ENCODE measurements around the gene GLRX3. TPM values are rescaled to one million over a fixed set of nuclear protein-coding genes. Genes with fewer than 3 reads are reported as not detected.

GLRX3 gene
- polyA plus RNA-seq, 1 of the 3 experiments (the other 2 are of a cell fraction) = 93.8 TPM

DNA sequence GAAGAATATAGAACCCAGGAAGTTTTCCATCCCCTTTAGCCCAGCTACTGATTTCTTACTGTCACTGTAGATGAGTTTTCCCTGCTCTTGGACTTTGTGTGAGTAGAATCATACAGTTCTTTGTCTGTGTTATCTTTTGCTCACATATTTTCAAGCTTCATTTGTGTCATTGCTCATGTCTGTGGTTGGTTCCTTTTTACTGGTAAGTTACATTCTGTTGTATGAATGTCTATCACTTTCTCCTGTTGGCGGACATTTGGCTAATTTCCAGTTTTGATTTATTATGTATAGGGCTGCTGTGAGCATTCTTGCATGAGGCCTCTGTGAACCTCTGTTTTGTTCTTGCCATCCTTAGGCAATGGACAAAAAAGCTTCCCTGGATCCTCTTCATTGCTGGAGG, 5.3 kb downstream of the GLRX3 start:
- TF ChIP-seq EZH2phosphoT487 (IDR thresholded peaks at IDR 0.05; ENCODE audit: borderline replicate concordance, low read depth) (no peak), EP300 (IDR thresholded peaks at IDR 0.05; ENCODE audit: borderline replicate concordance in 1 of 2, low read depth in 1 of 2, low read length in 1 of 2) (no peak), MEF2A (IDR thresholded peaks at IDR 0.05; ENCODE audit: borderline replicate concordance, low read depth) (no peak), NFIC (IDR thresholded peaks at IDR 0.05; ENCODE audit: borderline replicate concordance) (no peak), RXRA (IDR thresholded peaks at IDR 0.05; ENCODE audit: borderline replicate concordance, low read depth) (no peak), TEAD4 (IDR thresholded peaks at IDR 0.05; ENCODE audit: borderline replicate concordance, insufficient read depth) (no peak), YY1 (IDR thresholded peaks at IDR 0.05; ENCODE audit: low read depth) (no peak), FOSL2 (IDR thresholded peaks at IDR 0.05; ENCODE audit: borderline replicate concordance, low read depth) (no peak), JUND (IDR thresholded peaks at IDR 0.05) (no peak), SMC3 (IDR thresholded peaks at IDR 0.05; ENCODE audit: low read depth, low read length) (no peak), CHD2 (IDR thresholded peaks at IDR 0.05; ENCODE audit: low read length, partially characterized antibody) (no peak), SIN3A (IDR thresholded peaks at IDR 0.05; ENCODE audit: borderline replicate concordance, low read depth, low read length) (no peak), RAD21 (IDR thresholded peaks at IDR 0.05; ENCODE audit: low read length) (no peak), FOXJ3 (CRISPR knock-in tag; IDR thresholded peaks at IDR 0.05) (no peak), NRF1 (IDR thresholded peaks at IDR 0.05; ENCODE audit: low read depth, low read length) (no peak), GATA2 (CRISPR knock-in tag; IDR thresholded peaks at IDR 0.05) (no peak)
- TF ChIP-seq, protein P1, sequence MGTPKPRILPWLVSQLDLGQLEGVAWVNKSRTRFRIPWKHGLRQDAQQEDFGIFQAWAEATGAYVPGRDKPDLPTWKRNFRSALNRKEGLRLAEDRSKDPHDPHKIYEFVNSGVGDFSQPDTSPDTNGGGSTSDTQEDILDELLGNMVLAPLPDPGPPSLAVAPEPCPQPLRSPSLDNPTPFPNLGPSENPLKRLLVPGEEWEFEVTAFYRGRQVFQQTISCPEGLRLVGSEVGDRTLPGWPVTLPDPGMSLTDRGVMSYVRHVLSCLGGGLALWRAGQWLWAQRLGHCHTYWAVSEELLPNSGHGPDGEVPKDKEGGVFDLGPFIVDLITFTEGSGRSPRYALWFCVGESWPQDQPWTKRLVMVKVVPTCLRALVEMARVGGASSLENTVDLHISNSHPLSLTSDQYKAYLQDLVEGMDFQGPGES (IDR thresholded peaks at IDR 0.05; ENCODE audit: low read depth, low read length) = no peak
- TF ChIP-seq, protein P2, sequence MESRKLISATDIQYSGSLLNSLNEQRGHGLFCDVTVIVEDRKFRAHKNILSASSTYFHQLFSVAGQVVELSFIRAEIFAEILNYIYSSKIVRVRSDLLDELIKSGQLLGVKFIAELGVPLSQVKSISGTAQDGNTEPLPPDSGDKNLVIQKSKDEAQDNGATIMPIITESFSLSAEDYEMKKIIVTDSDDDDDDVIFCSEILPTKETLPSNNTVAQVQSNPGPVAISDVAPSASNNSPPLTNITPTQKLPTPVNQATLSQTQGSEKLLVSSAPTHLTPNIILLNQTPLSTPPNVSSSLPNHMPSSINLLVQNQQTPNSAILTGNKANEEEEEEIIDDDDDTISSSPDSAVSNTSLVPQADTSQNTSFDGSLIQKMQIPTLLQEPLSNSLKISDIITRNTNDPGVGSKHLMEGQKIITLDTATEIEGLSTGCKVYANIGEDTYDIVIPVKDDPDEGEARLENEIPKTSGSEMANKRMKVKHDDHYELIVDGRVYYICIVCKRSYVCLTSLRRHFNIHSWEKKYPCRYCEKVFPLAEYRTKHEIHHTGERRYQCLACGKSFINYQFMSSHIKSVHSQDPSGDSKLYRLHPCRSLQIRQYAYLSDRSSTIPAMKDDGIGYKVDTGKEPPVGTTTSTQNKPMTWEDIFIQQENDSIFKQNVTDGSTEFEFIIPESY (IDR thresholded peaks at IDR 0.05; ENCODE audit: borderline replicate concordance, low read depth) = no peak
- TF ChIP-seq, protein P3, sequence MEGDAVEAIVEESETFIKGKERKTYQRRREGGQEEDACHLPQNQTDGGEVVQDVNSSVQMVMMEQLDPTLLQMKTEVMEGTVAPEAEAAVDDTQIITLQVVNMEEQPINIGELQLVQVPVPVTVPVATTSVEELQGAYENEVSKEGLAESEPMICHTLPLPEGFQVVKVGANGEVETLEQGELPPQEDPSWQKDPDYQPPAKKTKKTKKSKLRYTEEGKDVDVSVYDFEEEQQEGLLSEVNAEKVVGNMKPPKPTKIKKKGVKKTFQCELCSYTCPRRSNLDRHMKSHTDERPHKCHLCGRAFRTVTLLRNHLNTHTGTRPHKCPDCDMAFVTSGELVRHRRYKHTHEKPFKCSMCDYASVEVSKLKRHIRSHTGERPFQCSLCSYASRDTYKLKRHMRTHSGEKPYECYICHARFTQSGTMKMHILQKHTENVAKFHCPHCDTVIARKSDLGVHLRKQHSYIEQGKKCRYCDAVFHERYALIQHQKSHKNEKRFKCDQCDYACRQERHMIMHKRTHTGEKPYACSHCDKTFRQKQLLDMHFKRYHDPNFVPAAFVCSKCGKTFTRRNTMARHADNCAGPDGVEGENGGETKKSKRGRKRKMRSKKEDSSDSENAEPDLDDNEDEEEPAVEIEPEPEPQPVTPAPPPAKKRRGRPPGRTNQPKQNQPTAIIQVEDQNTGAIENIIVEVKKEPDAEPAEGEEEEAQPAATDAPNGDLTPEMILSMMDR (IDR thresholded peaks at IDR 0.05) = no peak
- TF ChIP-seq, protein P4, sequence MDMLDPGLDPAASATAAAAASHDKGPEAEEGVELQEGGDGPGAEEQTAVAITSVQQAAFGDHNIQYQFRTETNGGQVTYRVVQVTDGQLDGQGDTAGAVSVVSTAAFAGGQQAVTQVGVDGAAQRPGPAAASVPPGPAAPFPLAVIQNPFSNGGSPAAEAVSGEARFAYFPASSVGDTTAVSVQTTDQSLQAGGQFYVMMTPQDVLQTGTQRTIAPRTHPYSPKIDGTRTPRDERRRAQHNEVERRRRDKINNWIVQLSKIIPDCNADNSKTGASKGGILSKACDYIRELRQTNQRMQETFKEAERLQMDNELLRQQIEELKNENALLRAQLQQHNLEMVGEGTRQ (IDR thresholded peaks at IDR 0.05; ENCODE audit: borderline replicate concordance, low read depth, low read length) = no peak
- H4K20me1 ChIP-seq (ENCODE audit: insufficient read depth) = peaks cover 92% of the 10 kb centered on the region
- DNase-seq = no peak
- H3K4me2 ChIP-seq = no peak overlapping the region
- no peaks in the 10 kb centered on the region for H3K9me2 ChIP-seq
- peaks cover 3% of the 10 kb centered on the region for H3F3A ChIP-seq (replicated peaks; ENCODE audit: insufficient read depth)
- no peak overlapping the region for H3K9ac ChIP-seq
- peaks cover 9 to 11% of the 10 kb centered on the region in 2 experiments; a peak in 1 of 4 replicates for H3K4me1 ChIP-seq (ENCODE audit: control insufficient read depth in 1 of 2, insufficient read depth in 2 of 2, low read depth in 1 of 2, low read length in 1 of 2)
- POLR2A ChIA-PET = no interaction called here
- no peaks in the 10 kb centered on the region for H3K9me3 ChIP-seq
- no peak overlapping the region for H3K27ac ChIP-seq (ENCODE audit: low read depth in 2 of 2, low read length in 1 of 2)
- peaks cover 98% of the 10 kb centered on the region for H3K79me2 ChIP-seq (ENCODE audit: insufficient read depth)
- no peaks in the 10 kb centered on the region for H3K27me3 ChIP-seq (ENCODE audit: insufficient read depth)
- H3K36me3 ChIP-seq (replicated peaks in 1 of 2; ENCODE audit: control insufficient read depth in 1 of 2, insufficient read depth in 2 of 2, low read length in 1 of 2) = peaks cover 12 to 27% of the 10 kb centered on the region in 2 experiments
- no peak overlapping the region for H2AFZ ChIP-seq (ENCODE audit: low read depth)
- no peak overlapping the region for H3K4me3 ChIP-seq (ENCODE audit: low read depth in 2 of 2, low read length in 1 of 2)
- WGBS (ENCODE audit: low lambda C conversion rate) = 90% methylated on average over 1 of the region's 1 CpG
- CTCF ChIA-PET = interaction anchor here (0.9 to 1.8 kb wide), 2 partner anchors 14 to 48 kb away, joined by 3 to 7 read pairs; no protein-coding TSS in a partner anchor
